Spleen (tissue), 11 donors: Measurements from ENCODE around the gene GRIK3. TPM values are rescaled to one million over a fixed set of nuclear protein-coding genes. Genes with fewer than 3 reads are reported as not detected.

Experiments
- DNase-seq: peaks from one replicate; pipeline ENCODE4 v3.0.0-alpha.2; 2020
- H3K27ac ChIP-seq, 8 donors: fragments of 200-600 bp; sonication (generic) in 7 of 8; 1 replicate in 4 of 8; 2 replicates in 4 of 8; pipeline versions ENCODE4 v1.5.0 to v1.8.0; 2016 to 2021; ENCODE audit warnings: inconsistent platforms in 4 of 8, mild to moderate bottlenecking in 4 of 8, moderate library complexity in 1 of 8
- H3K27me3 ChIP-seq, 7 donors: fragments of 200-600 bp; sonication (generic) in 6 of 7; replicated peaks in 1 of 7; 1 replicate in 4 of 7; 2 replicates in 3 of 7; pipeline versions ENCODE4 v1.5.0 to v1.8.0; 2016 to 2021; ENCODE audit warnings: inconsistent platforms in 3 of 7, mild to moderate bottlenecking in 1 of 7
- H3K36me3 ChIP-seq, 6 donors: fragments of 200-600 bp; sonication (generic) in 5 of 6; 1 replicate in 4 of 6; 2 replicates in 2 of 6; pipeline versions ENCODE4 v1.5.0 to v1.8.0; 2016 to 2021; ENCODE audit warnings: inconsistent platforms in 2 of 6
- H3K4me1 ChIP-seq, 6 donors: fragments of 200-600 bp; sonication (generic) in 5 of 6; 1 replicate in 3 of 6; 2 replicates in 3 of 6; pipeline versions ENCODE4 v1.5.0 to v1.8.0; 2016 to 2021; ENCODE audit warnings: inconsistent platforms in 3 of 6
- H3K4me3 ChIP-seq, 8 donors: fragments of 200-600 bp; sonication (generic) in 7 of 8; 1 replicate in 4 of 8; 2 replicates in 4 of 8; pipeline versions ENCODE4 v1.5.0 to v1.8.0; 2016 to 2021; ENCODE audit warnings: inconsistent platforms in 4 of 8, mild to moderate bottlenecking in 4 of 8, moderate library complexity in 2 of 8
- H3K9me3 ChIP-seq, 8 donors: fragments of 200-600 bp; sonication (generic) in 7 of 8; 1 replicate in 4 of 8; 2 replicates in 4 of 8; pipeline versions ENCODE4 v1.5.0 to v1.8.0; 2016 to 2021; ENCODE audit warnings: inconsistent platforms in 4 of 8
- POLR2A ChIP-seq, 3 donors: fragments of 450-650 bp; IDR thresholded peaks; one replicate each; pipeline ENCODE4 v1.5.1; 2017; ENCODE audit warnings: antibody characterized with exemption in 3 of 3, mild to moderate bottlenecking in 1 of 3
- POLR2AphosphoS5 ChIP-seq, 3 donors: sonication (generic); formaldehyde crosslinking; IDR thresholded peaks; one replicate each; pipeline ENCODE4 v1.5.1; 2017; ENCODE audit warnings: antibody characterized with exemption in 3 of 3
- WGBS, 5 donors: extraction: QIAGEN DNeasy Blood & Tissue Kit in 3 of 5; methylation state at CpG; one replicate each; pipeline versions ENCODE4 v1.1.5 to v1.1.7; 2013 to 2018; 5-methylcytosine and 5-hydroxymethylcytosine counted together
- intact Hi-C: fragments of 100-400 bp; cut with DNase I; formaldehyde crosslinking; loops from one replicate; pipeline ENCODE4 v1.15.0; 2023; ENCODE audit warnings: low total_unique reads
- polyA plus RNA-seq, 3 donors: library from polyadenylated mRNA; stranded (reverse); fragments of 200-250 nt; gene quantifications; one replicate each; pipeline ENCODE4 v1.2.1, GENCODE V29; 2013
- total RNA-seq, 7 donors: library from RNA; depleted of rRNA in 3 of 7; stranded (reverse); fragments of >200 nt in 3 of 7; fragmentation: NEBNext Ultra II Directional in 4 of 7; extraction: Animal tissue kit (Norgen Biotek cat#: 25700) in 4 of 7; gene quantifications; one replicate each; pipeline versions ENCODE4 v1.1.0 to v1.2.1, GENCODE V29; 2016 to 2021
- TF ChIP-seq, protein P1 (sequence below), 11 experiments: fragments of 200-600 bp in 7 of 11; fragments of 450-650 bp in 4 of 11; sonication (generic) in 4 of 11; IDR thresholded peaks in 8 of 11; conservative IDR thresholded peaks in 3 of 11; 1 replicate in 7 of 11; 2 replicates in 4 of 11; pipeline versions ENCODE4 v1.4.0 to v1.8.0; 2016 to 2021; ENCODE audit warnings: antibody characterized with exemption in 11 of 11, inconsistent platforms in 4 of 11, mild to moderate bottlenecking in 1 of 11
- donor health status: healthy with polysubstance abuse.
- donor health status: DM: no; HTN: no; CAD: no; lungs with moderate emphysema.
- donor health status: DM: no; HTN: no; CAD: no.
- donor health status: Bipolar disorder and iron deficiency.
- donor health status: healthy.
- donor health status: DM: no; HTN: no; CAD: no.
- donor health status: DM: yes; HTN: yes; CAD: no.

Gene GRIK3
- total and polyA plus RNA-seq, 10 donors = 0.09 to 0.74 (median 0.19) TPM

DNA sequence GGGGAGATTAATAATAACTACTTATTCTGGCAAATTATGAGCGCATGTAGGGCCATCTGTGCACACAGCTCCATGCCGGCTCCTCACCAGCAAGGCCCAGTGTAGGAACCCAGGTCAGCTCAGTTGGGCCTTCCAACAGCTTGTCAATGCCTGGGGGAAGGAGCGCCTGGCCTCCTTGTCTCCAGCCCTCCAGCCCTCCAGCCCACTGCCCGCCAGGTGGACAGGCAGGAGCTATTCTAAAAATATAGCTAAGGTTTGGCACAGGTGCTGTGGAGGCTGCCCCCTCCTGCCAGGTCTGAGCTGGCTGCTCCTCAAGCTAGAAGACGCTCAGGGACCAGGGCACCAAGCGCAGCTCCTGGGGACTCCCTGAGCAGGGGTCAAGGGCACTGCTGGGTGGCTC lies 85.7 kb downstream of the GRIK3 start:
- intact Hi-C loops = no loop called here
- Histone ChIP-seq H3K4me1 (no peaks in the 10 kb centered on the region), H3K27ac (no peak overlapping the region), H3K4me3 (no peak overlapping the region), H3K27me3 (peaks cover 0 to 55% (median 0%) of the 10 kb centered on the region in 7 donors), H3K9me3 (no peaks in the 10 kb centered on the region), H3K36me3 (no peaks in the 10 kb centered on the region)
- TF ChIP-seq POLR2A (IDR thresholded peaks at IDR 0.05) (no peak), POLR2AphosphoS5 (IDR thresholded peaks at IDR 0.05) (no peak)
- TF ChIP-seq, protein P1, sequence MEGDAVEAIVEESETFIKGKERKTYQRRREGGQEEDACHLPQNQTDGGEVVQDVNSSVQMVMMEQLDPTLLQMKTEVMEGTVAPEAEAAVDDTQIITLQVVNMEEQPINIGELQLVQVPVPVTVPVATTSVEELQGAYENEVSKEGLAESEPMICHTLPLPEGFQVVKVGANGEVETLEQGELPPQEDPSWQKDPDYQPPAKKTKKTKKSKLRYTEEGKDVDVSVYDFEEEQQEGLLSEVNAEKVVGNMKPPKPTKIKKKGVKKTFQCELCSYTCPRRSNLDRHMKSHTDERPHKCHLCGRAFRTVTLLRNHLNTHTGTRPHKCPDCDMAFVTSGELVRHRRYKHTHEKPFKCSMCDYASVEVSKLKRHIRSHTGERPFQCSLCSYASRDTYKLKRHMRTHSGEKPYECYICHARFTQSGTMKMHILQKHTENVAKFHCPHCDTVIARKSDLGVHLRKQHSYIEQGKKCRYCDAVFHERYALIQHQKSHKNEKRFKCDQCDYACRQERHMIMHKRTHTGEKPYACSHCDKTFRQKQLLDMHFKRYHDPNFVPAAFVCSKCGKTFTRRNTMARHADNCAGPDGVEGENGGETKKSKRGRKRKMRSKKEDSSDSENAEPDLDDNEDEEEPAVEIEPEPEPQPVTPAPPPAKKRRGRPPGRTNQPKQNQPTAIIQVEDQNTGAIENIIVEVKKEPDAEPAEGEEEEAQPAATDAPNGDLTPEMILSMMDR (IDR thresholded peaks at IDR 0.05 in 8 of 11, conservative IDR thresholded peaks at IDR 0.05 in 3 of 11) = no peak
- WGBS, 5 donors = 76 to 93% (median 89%) methylated on average over 4 to 6 of the region's 6 CpGs
- no peak for DNase-seq

GRCh38 chr1:36948147-36948546 lies 86.2 kb downstream of the GRIK3 start:
- no peaks in the 10 kb centered on the region for H3K4me1 ChIP-seq

DNA sequence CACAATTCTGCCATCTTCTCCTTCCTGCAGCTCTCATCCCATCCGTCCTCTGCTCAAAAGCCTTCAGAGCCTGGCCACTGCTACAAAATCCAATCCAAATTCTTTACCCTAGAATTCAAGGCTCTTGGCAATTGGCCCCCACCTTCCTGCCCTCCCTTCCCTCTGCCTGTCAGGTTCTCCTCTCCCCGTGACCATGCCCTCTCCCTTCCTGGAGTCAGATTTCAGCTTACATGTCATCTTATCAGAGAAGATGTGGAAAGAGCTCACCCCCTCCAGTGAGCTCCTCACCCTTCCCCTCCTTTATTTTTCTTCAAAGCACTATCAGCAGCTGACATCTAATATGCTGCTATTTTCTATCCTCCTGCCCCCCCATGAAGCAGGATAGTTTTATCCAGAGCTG lies 86.9 kb downstream of the GRIK3 start:
- Histone ChIP-seq H3K36me3 (no peaks in the 10 kb centered on the region), H3K4me1 (no peaks in the 10 kb centered on the region), H3K27ac (no peak overlapping the region), H3K27me3 (peaks cover 0 to 58% (median 0%) of the 10 kb centered on the region in 7 donors), H3K9me3 (no peaks in the 10 kb centered on the region), H3K4me3 (no peak overlapping the region)
- intact Hi-C loops = no loop called here
- no peak for DNase-seq
- TF ChIP-seq POLR2AphosphoS5 (IDR thresholded peaks at IDR 0.05) = no peak
- no peak for TF ChIP-seq POLR2A (IDR thresholded peaks at IDR 0.05)
- TF ChIP-seq, protein P1 (IDR thresholded peaks at IDR 0.05 in 8 of 11, conservative IDR thresholded peaks at IDR 0.05 in 3 of 11) = no peak
- WGBS, 5 donors = 16 to 26% (median 21%) methylated on average over 2 of the region's 2 CpGs

More at GRCh38 chr1:36948147-36948546, 86.2 kb downstream of the GRIK3 start:
- no peak for DNase-seq
- no peak overlapping the region for H3K27ac ChIP-seq
- WGBS, 5 donors = 44 to 69% (median 49%) methylated on average over 2 of the region's 2 CpGs
- TF ChIP-seq, protein P1 (IDR thresholded peaks at IDR 0.05 in 8 of 11, conservative IDR thresholded peaks at IDR 0.05 in 3 of 11) = no peak
- TF ChIP-seq POLR2AphosphoS5 (IDR thresholded peaks at IDR 0.05) = no peak
- no peak for TF ChIP-seq POLR2A (IDR thresholded peaks at IDR 0.05)
- H3K4me3 ChIP-seq = no peak overlapping the region
- peaks cover 0 to 55% (median 0%) of the 10 kb centered on the region in 7 donors for H3K27me3 ChIP-seq
- H3K9me3 ChIP-seq = no peaks in the 10 kb centered on the region
- no peaks in the 10 kb centered on the region for H3K36me3 ChIP-seq
- intact Hi-C loops = no loop called here

DNA sequence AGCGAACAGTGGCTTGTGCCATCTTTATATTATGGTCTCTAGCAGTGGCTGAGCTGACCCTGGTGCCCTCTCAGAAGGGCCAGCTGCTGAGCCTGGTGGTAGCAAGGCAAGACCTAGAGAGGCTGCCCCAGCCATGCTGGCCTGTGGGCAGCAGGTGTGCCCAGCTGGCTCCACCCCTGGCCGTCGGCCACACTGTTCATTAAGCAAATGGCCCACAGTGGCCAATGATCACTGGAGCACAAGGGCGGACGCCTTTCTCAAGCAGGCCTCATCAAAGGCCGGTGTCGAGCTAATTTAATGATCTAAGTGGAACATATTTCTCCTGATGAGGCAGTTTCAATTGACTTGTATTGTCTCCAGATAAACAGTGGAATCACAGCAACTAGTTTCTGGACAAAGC lies 89.4 kb downstream of the GRIK3 start:
- Histone ChIP-seq H3K27ac (no peak overlapping the region), H3K36me3 (no peaks in the 10 kb centered on the region), H3K9me3 (no peaks in the 10 kb centered on the region), H3K4me1 (no peaks in the 10 kb centered on the region), H3K27me3 (peaks cover 0 to 73% (median 0%) of the 10 kb centered on the region in 7 donors), H3K4me3 (no peak overlapping the region)
- no peak for DNase-seq
- intact Hi-C loops = no loop called here
- 67 to 79% (median 79%) methylated on average over 7 of the region's 7 CpGs for WGBS, 5 donors
- no peak for TF ChIP-seq POLR2AphosphoS5 (IDR thresholded peaks at IDR 0.05)
- no peak for TF ChIP-seq POLR2A (IDR thresholded peaks at IDR 0.05)

GRCh38 chr1:36942148-36942547 lies 92.2 kb downstream of the GRIK3 start:
- DNase-seq = no peak
- H3K4me1 ChIP-seq = no peaks in the 10 kb centered on the region
- TF ChIP-seq POLR2A (IDR thresholded peaks at IDR 0.05) (no peak), POLR2AphosphoS5 (IDR thresholded peaks at IDR 0.05) (no peak)
- TF ChIP-seq, protein P1 (IDR thresholded peaks at IDR 0.05 in 8 of 11, conservative IDR thresholded peaks at IDR 0.05 in 3 of 11) = no peak
- 31 to 54% (median 48%) methylated on average over 8 to 12 of the region's 12 CpGs for WGBS, 5 donors
- H3K27ac ChIP-seq = no peak overlapping the region
- H3K9me3 ChIP-seq = no peaks in the 10 kb centered on the region
- H3K4me3 ChIP-seq = no peak overlapping the region
- no peaks in the 10 kb centered on the region for H3K36me3 ChIP-seq
- H3K27me3 ChIP-seq = peaks cover 0 to 83% (median 0%) of the 10 kb centered on the region in 7 donors
- intact Hi-C loops = no loop called here
